Activated CD8-positive, alpha-beta memory T cell treated with anti-CD3 and anti-CD28 coated beads for 36 hours (primary cell): ENCODE measurements around the gene MIAT. TPM values are rescaled to one million over a fixed set of nuclear protein-coding genes. Genes with fewer than 3 reads are reported as not detected.
"Not testable (repeated sequence)": the region's sequence is repeated elsewhere in the genome, so short reads cannot be mapped to it uniquely, and the experiment has no call there.

Experiments used
- CTCF ChIA-PET: fragments of 350-600 bp; sonication (Branson Sonifier 250); formaldehyde crosslinking; loops from one replicate; lab custom pipeline; 2021; ENCODE audit warnings: antibody characterized with exemption; lab: Charles Lee
- POLR2A ChIA-PET: fragments of 350-600 bp; sonication (Branson Sonifier 250); formaldehyde crosslinking; loops from one replicate; lab custom pipeline; 2021; ENCODE audit warnings: antibody characterized with exemption; lab: Charles Lee
- total RNA-seq, 2 experiments: library from RNA; stranded (reverse); gene quantifications; one replicate each; pipeline ENCODE4 v1.2.3, GENCODE V29; 2021

Gene MIAT
- total RNA-seq, 2 experiments from 2014 or later: 15.4 to 16.9 TPM

DNA sequence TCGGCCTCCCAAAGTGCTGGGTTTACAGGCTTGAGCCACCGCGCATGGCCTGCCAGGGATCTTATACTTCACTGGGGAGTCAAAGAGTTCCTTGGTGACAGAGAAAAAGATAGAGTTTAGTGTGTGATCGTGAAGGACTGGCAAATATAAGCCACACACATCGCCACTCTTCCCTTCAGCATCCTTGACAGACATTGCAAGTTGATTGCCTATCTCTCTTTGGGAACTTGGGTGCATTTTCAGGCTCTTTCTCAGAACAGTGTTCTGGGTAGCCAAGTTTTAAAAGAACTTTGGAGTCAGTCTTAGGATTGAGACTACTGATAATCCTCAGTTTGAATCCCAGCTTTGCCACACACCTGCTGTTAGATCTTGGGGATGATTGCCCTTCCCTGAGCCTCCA is 19.8 kb downstream of the MIAT start:
- ChIA-PET CTCF (no interaction called here), POLR2A (no interaction called here)

DNA sequence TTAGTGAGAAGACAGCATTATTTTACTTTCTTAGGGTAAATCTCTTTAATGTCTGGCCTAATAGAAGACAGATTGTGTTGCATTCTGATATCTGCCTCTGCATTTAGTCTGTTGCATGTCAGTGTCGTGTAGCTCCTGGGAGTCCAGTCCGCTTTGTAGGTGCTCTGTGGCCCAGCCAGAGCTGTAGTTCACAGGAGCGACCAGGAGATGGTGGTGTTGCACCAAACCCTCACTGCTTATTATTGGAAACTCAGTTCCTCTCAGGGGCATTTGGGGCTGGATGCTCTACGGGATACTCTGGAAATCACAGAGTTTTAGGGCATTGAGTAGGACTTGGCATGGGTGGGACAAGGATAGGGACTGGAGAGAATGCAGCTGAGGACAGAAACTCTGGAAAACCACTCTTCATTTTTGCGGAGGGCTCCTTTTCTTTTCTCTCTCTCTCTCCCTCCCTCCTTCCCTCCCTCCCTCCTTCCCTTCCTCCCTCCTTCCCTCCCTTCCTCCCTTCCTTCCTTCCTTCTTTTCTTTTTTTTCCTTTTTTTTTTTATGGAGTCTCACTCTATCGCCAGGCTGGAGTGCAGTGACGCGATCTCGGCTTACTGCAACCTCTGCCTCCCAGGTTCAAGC is 21.7 kb downstream of the MIAT start:
- CTCF ChIA-PET: interaction anchor here (0.7 to 1.3 kb wide), 2 partner anchors 14 to 225 kb away, joined by 3 to 5 read pairs; no protein-coding TSS in a partner anchor
- POLR2A ChIA-PET: interaction anchor here (0.6 kb wide), 1 partner anchor 146 kb away, joined by 4 read pairs; no protein-coding TSS in a partner anchor

DNA sequence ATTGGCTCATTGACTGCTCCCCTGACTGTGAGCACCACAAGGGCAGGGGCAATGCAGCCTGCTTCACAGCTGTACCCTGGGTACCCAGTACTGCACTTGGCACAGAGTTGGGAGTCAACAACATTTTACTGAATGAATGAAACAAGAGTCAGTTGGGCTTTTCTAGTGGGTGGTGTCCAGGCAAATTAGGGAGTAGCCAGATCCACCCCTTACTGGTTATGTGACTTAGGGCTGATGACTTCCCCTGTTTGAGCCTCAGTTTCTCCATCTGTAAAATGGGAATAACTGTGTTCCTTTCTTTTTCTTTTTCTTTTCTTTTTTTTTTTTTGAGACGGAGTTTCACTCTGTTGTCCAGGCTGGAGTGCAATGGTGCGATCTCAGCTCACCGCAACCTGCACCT is 23.1 kb downstream of the MIAT start:
- CTCF ChIA-PET: interaction anchor here (1.4 kb wide), 1 partner anchor 316 kb away, joined by 4 read pairs; no protein-coding TSS in a partner anchor

DNA sequence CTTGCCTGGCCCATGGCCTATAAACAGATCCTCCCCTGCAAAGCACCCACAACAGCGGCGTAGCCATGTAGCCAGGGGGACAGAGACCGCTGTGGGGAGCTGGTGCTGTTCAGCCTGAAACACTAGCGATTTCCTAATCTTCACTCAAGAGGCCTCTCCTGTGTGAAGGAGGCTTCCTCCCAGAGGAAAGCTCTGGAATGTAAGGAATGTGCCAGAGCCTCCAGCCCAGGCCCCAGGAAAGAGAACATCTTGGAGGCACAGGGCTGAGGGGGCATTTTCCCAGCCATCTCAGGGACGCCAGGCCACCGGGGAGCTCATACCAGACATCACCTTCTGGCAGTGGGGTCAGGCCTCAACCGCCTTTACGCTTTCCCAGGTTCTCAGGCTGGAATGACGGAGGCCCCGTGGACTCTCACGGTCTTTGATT is 24.0 kb downstream of the MIAT start:
- ChIA-PET POLR2A (no interaction called here), CTCF (interaction anchor here (1.4 kb wide), 1 partner anchor 317 kb away, joined by 4 read pairs; no protein-coding TSS in a partner anchor)

More for the DNA sequence above, 23.1 kb downstream of the MIAT start:
- POLR2A ChIA-PET: no interaction called here

DNA sequence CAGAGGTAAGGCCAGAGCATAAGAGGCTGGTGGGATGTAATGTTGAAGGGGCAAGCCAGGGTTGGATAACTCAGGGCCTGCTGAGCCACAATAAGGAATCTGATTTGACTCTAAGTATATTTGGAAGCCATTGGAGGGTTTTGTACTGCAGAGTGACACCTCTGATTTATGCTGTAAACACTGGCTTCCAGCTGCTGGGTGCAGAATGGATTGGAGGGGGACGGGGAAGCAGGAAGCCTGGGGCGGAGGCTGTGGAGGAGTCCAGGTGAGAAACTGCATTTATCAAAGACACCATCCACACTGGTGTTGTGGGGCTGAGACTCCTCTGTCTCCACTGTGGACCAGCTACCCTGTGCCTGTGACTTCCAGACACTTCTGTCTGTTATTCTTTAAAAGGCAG is 26.8 kb downstream of the MIAT start:
- ChIA-PET CTCF (interaction anchor here (1.1 kb wide), 1 partner anchor 56 kb away, joined by 3 read pairs; no protein-coding TSS in a partner anchor), POLR2A (no interaction called here)

DNA sequence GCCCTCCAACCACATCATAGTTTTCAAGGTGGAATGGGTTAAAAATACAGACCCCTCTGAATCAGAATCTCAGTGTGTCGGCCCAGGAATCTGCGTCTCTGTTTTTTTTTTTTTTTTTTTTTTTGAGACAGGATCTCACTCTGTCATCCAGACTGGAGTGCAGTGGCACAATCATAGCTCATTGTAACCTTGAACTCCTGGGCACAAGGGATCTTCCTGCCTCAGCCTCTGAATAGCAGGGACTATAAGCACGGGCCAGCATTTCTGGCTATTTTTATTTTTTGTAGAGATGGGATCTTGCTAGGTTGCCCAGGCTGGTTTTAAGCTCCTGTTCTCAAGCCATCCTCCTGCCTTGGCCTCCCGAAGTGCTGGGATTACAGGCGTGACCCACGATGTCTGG is 28.2 kb downstream of the MIAT start:
- ChIA-PET CTCF (no interaction called here), POLR2A (interaction anchor here (0.7 kb wide), 1 partner anchor 794 kb away, joined by 7 read pairs; no protein-coding TSS in a partner anchor)

DNA sequence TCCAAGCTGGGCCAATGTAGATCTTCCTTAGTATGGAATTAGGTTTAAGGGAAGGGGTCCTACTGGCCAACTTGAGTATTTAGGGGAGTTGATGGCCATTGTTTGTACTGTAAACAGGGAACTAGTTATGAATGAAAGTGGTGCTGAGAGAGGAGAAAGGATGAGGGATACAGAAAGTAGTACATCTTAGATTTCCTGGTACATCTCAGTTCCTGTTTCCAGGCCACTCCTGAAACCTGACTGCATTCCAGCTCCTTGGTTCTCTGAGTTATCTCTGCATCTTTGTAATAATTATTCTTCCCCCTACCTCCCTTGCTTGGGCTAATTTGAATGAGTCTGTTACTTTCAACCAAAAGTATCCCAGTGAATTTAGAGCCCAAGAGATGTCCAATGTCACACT is 30.1 kb downstream of the MIAT start:
- ChIA-PET CTCF (no interaction called here), POLR2A (no interaction called here)

DNA sequence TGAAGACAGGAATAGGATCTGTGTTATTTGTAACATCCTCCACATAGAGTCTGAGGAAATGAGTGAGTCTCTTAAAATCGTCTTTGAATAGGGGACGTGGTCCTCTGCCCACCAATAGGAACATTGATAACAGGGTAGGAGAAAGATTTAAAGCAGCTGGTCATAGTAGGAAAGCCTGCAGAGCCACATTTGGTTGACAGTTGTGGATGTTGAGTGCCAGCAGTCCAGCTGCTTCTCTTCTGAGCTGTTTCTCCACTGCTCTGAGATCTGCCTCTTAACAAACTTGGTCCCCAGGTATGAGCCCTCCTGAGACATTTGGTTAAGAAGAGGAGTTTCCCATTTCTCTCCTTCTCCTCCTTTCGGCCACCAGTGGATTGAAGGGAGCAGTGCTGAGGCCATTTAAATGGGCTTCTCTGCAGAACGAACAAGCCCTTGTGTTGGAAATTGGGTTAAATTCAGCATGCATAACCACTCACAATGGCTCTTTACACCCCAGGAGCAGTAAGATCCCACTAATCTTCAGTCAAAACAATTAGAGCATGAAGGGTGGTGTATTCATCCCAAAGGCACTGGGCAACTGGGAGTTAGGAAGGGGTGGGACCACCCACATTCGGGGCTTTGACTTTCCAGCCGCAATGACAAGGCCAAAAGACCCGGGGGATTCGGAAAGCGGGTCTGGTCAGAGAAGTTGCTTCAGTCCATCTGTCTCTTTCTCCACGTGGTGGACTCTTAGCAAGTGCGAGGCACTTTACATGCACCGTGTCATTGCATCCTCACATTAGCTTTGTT is 32.3 kb downstream of the MIAT start:
- POLR2A ChIA-PET: no interaction called here
- CTCF ChIA-PET: no interaction called here

DNA sequence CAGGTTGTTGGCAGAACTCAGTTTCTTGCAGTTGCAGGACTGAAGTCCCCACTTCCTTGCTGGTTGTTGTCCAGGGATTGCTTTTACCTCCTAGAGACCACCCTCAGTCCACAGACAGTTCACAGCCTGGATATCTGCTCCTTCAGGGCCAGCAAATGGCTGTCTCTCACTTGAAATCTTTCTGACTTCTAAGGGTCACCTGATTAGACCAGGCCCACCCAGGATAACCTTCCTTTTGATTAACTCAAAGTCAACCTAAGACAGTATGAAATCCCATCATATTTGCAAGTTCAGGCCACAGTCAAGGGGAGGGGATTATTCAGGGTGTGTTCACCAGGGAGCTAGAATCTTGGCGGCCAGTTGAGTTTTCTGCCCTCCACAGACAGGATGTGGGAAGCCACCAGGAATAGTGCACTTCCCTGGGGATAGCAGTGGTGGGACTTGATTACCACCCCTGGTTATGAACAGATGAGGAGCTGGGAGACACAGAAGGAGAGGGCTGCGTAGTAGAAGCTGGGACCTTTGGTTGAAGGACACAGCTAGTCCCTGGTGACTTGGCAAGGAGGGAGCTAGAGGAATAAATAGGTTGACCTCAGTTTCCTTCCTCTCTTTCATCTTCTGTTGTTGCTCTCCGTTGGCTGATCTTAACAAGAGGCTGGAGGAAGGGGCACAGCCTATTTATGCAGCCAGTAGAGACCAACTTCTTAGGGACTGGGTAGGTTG is 33.4 kb downstream of the MIAT start:
- ChIA-PET CTCF (no interaction called here), POLR2A (no interaction called here)

DNA sequence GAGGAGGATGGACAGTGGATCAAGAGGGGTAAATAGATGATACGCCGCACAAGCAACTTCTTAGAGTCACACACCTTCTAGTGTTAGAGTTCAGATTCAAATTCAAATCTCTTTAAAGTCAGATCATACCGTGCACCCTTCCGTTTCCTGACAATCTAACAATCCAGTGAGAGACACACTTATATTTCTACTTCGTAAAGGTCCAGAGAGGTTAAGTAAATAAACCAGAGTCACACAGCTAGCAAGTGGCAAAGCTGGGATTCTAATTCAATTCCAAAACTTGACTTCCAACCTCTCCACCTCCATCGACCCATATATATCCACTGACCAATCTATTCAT is 34.0 kb downstream of the MIAT start:
- ChIA-PET CTCF (no interaction called here), POLR2A (no interaction called here)

DNA sequence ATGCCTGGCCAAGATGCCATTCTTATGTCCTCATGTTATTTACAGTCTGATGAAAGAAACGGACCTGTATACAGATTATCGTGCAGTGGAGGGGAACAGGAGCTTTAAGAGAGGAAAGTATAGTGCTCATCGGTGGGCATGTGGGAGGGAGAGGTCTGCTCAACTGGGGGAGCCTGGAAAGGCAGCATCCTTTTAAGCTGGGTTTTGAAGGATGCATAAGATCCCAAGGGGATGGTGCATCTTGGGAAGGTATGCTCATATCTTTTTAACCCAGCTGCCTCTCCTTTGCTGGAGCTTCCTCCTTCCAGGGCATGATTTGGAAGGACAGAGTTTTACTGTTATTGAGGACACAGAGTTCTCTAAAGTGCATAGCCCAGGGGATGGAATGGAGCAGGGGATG is 34.8 kb downstream of the MIAT start:
- ChIA-PET CTCF (no interaction called here), POLR2A (no interaction called here)

DNA sequence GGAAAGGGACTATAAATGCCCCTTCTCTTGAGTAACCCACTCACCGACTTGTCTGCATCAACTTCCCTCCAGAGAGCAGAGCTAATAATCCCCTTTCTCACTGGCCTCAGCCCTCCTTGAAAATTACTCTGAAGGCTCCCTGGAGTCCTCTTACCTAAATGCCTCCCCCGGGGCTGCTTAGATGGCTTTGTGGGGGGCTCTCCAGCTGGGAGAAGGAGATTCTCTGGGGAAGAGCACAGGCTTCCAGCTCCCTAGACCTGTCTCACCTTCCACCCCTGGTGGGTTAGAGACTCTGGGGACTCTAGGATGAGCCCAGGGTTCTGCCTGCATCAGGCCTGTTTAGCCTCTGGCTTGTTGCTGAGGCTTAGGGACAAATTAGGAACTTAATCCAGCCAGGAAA is 39.8 kb downstream of the MIAT start:
- CTCF ChIA-PET: no interaction called here
- POLR2A ChIA-PET: no interaction called here

DNA sequence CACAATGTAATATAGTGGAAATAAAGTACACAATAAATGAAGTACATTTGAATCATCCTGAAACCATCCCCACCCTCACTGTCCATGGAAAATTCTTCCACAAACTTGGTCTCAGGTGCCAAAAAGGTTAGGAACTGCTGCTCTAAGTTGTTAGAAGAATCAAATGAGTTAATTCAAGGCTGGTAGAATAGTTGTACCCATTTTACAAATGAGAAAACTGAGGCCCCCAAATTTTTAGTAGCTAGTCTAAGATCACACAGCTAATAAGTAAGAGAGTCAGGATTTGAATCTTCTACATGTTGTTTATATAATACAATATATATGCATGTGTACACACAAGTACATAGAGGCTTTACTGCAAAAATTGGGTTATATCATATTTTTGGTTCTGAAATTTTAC is 43.1 kb downstream of the MIAT start:
- CTCF ChIA-PET: no interaction called here
- POLR2A ChIA-PET: no interaction called here

DNA sequence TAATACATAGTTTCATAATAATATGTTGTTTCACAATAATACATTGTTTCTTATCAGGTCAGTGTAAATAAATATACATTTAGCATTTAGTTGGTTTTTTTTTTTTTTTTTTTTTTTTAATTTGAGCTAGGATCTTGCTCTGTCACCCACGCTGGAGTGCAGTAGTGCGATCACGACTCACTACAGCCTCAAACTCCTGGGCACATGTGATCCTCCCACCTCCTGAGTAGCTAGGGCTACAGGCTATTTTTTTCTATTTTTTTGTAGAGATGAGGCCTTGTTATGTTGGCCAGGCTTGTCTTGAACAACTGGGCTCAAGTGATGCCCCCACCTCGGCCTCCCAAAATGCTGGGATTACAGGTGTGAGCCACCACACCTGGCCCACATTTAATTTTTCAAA is 43.5 kb downstream of the MIAT start:
- ChIA-PET CTCF (interaction anchor here (0.6 kb wide), 1 partner anchor 1983 kb away, joined by 3 read pairs; no protein-coding TSS in a partner anchor), POLR2A (no interaction called here)

DNA sequence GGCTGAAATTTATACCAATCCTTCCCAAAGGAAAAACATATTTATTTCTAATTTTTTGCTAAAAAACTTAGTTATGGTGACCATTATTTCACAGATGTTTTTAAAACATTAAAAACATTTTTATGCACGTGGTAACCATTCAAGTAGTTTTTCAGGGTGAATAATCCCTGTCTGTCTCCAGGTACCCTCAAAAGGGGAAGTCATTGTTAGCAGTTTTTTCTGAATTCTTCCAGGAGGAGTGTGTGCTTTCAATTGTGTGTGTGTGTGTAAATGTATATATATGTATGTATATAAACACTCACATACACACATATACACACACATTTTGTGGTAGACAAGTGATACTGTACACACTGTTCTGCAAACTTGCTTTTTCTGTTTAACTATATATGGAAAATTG is 43.9 kb downstream of the MIAT start:
- POLR2A ChIA-PET: no interaction called here

DNA sequence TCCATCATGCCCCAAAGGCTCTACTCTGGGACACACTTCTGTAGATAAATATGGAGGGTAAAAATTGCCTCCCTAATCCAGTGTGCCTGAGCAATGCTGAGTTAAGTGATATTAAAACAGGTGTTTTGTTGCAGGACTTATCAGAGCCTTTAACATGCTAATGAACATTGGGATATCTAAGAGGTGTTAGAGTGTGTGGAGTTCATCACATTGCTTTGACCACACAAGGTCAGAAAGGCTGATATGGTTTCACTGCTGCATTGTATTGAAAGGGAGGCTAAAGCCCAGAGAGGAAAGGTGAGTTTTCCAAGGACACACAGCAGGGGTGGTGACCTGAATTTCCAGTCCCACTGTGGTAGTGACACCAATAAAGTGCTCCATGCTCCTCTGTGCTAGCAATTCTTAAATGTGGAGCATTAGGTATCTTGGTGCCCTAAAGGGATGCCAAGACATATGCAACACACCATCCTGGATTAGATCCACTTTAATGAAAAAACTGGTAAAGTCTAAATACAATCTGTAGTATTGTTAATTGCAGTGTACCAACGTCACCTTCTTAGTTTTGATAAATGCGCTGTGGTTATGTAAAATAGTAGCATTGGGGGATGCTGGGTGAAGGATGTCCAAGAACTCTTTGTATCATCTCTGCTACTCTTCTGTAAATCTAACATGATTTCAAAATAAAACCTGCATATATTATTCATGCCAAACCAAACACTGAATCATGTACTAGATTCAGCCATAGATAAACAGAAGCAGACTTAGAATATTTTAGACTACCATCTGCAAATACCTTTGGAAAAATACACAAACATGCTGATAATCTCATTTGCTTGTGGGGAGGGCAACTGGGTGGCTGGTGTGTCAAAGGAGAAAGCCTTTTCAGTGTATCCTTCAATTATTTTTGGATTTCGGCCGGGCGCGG is 45.8 kb downstream of the MIAT start:
- ChIA-PET CTCF (interaction anchor here (0.6 kb wide), 1 partner anchor 163 kb away, joined by 3 read pairs; no protein-coding TSS in a partner anchor), POLR2A (no interaction called here)

More for the DNA sequence above, 43.9 kb downstream of the MIAT start:
- CTCF ChIA-PET: interaction anchor here (0.6 kb wide), 1 partner anchor 1983 kb away, joined by 3 read pairs; no protein-coding TSS in a partner anchor

DNA sequence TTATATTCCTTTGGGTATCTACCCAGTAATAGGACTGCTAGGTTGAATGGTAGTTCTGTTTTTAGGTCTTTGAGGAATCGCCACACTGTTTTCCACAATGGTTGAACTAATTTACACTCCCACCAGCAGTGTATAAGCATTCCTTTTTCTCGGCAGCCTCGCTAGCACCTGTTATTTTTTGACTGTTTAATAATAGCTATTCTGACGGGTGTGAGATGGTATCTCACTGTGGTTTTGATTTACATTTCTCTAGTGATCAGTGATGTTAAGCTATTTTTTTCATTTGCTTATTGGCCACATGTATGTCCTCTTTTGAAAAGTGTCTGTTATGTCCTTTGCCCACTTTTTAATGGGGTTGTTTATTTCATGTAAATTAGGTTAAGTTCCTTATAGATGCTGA is 48.0 kb downstream of the MIAT start:
- CTCF ChIA-PET, POLR2A ChIA-PET: not testable (repeated sequence)

DNA sequence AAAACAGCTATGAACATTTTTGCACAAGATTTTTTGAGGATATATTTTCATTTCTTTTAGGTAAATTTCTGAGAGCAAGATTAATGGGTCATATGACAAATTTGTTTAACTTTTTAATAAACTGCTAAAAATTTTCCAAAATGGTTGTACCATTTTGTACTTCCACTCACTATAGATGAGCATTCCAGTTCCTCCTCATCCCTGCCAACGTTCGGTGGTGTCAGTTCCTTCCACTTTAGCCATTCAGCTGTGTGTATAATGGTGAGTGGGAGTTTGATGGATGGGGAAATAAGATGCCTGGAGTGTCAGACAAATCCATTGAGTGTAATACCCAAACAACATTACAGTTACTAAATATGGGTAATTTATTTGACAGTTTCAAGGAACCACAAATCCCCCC is 49.7 kb downstream of the MIAT start:
- POLR2A ChIA-PET: interaction anchor here (0.6 kb wide), 1 partner anchor 65 kb away, joined by 5 read pairs; no protein-coding TSS in a partner anchor

DNA sequence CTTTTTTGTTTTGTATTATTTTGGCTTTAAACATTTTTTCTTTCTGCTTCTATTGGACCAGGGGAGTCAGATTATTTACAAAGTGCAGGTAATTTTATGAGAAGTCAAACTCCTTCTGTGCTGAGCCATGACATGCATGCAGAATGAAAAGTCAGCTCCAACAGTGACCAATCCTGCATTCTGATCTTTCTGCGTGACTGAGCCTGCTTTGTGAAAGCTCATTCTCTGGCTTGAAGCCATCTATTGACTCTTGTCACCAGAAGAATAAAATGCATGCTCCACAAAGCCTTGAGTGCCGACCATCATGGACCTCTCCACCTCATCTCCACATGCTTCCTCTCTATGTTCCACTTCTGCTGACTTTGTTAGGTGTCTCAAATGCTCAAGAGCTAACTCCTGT is 50.2 kb downstream of the MIAT start:
- ChIA-PET CTCF (no interaction called here), POLR2A (no interaction called here)

More for the DNA sequence above, 49.7 kb downstream of the MIAT start:
- CTCF ChIA-PET: no interaction called here
